A549 (cell line): ENCODE measurements around the gene NKAIN2.

ENCODE experiments used
- ESRRA ChIP-seq: fragments of 150-350 bp; IDR thresholded peaks from 2 replicates; pipeline ENCODE4 v1.6.1; 2014; ENCODE audit warnings: mild to moderate bottlenecking, low read length, borderline replicate concordance
- FOSL2 ChIP-seq, 2 experiments: fragments of 450-650 bp in 1 of 2; fragments of >200 bp in 1 of 2; sonication (Bioruptor Twin) in 1 of 2; formaldehyde crosslinking; IDR thresholded peaks; 2 replicates each; pipeline versions ENCODE4 v1.5.0 to v1.6.1; 2016 to 2020; ENCODE audit warnings: mild to moderate bottlenecking in 1 of 2, moderate library complexity in 1 of 2
- HDAC2 ChIP-seq: fragments of 200-600 bp; sonication (generic); IDR thresholded peaks from 2 replicates; pipeline ENCODE4 v1.6.1; 2016
- KDM5A ChIP-seq: fragments of 200-600 bp; sonication (generic); IDR thresholded peaks from 2 replicates; pipeline ENCODE4 v1.6.1; 2016; ENCODE audit warnings: antibody characterized with exemption, mild to moderate bottlenecking
- MAFK ChIP-seq: fragments of 450-650 bp; IDR thresholded peaks from 2 replicates; pipeline ENCODE4 v1.6.1; 2014; ENCODE audit not compliant: partially characterized antibody
- NFE2L2 ChIP-seq: fragments of 150-350 bp; conservative IDR thresholded peaks from 2 replicates; pipeline ENCODE4 v1.6.1; 2014; ENCODE audit warnings: low read length
- NR3C1 ChIP-seq: fragments of >200 bp; sonication (Bioruptor Twin); formaldehyde crosslinking; IDR thresholded peaks from 3 replicates; pipeline ENCODE4 v1.6.1; 2017
- POLR2A ChIP-seq: IDR thresholded peaks from 2 replicates; pipeline ENCODE4 v1.6.1; 2012; ENCODE audit warnings: mild to moderate bottlenecking, low read length
- RAD21 ChIP-seq, 2 experiments: fragments of >200 bp in 1 of 2; sonication (Bioruptor Twin) in 1 of 2; formaldehyde crosslinking in 1 of 2; IDR thresholded peaks in 1 of 2; conservative IDR thresholded peaks in 1 of 2; 2 replicates in 1 of 2; 3 replicates in 1 of 2; pipeline ENCODE4 v1.6.1; 2012 to 2018; ENCODE audit warnings: inconsistent platforms in 1 of 2
- RCOR1 ChIP-seq: fragments of 150-350 bp; IDR thresholded peaks from 2 replicates; pipeline ENCODE4 v1.6.1; 2014; ENCODE audit warnings: antibody characterized with exemption, low read length, low read depth
- ZSCAN20 ChIP-seq: fragments of 250-450 bp; sonication (Bioruptor Pico); IDR thresholded peaks from 2 replicates; pipeline ENCODE4 v1.8.0; 2022; ENCODE audit warnings: mild to moderate bottlenecking, moderate library complexity
- TF ChIP-seq, protein P1 (sequence below): fragments of >200 bp; sonication (Bioruptor Twin); formaldehyde crosslinking; IDR thresholded peaks from 3 replicates; pipeline ENCODE4 v1.5.1; 2016
- TF ChIP-seq, protein P2 (sequence below): fragments of 200-600 bp; sonication (generic); IDR thresholded peaks from 2 replicates; pipeline ENCODE4 v1.6.1; 2016; ENCODE audit warnings: antibody characterized with exemption, mild to moderate bottlenecking, moderate library complexity

GRCh38 chr6:124780623-124781022, 977.0 kb downstream of the NKAIN2 start:
- TF ChIP-seq NR3C1 (no peak), POLR2A (no peak), RAD21 (conservative IDR thresholded peaks at IDR 0.05 in 1 of 2, IDR thresholded peaks at IDR 0.05 in 1 of 2) (no peak), HDAC2 (no peak), ESRRA (no peak), MAFK (no peak), RCOR1 (no peak), FOSL2 (IDR thresholded peaks at IDR 0.05) (no peak), FOSL2 (CRISPR knock-in tag; IDR thresholded peaks at IDR 0.05) (no peak), NFE2L2 (no peak), KDM5A (no peak), ZSCAN20 (CRISPR knock-in tag) (no peak)
- TF ChIP-seq, protein P1, sequence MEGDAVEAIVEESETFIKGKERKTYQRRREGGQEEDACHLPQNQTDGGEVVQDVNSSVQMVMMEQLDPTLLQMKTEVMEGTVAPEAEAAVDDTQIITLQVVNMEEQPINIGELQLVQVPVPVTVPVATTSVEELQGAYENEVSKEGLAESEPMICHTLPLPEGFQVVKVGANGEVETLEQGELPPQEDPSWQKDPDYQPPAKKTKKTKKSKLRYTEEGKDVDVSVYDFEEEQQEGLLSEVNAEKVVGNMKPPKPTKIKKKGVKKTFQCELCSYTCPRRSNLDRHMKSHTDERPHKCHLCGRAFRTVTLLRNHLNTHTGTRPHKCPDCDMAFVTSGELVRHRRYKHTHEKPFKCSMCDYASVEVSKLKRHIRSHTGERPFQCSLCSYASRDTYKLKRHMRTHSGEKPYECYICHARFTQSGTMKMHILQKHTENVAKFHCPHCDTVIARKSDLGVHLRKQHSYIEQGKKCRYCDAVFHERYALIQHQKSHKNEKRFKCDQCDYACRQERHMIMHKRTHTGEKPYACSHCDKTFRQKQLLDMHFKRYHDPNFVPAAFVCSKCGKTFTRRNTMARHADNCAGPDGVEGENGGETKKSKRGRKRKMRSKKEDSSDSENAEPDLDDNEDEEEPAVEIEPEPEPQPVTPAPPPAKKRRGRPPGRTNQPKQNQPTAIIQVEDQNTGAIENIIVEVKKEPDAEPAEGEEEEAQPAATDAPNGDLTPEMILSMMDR = no peak
- TF ChIP-seq, protein P2, sequence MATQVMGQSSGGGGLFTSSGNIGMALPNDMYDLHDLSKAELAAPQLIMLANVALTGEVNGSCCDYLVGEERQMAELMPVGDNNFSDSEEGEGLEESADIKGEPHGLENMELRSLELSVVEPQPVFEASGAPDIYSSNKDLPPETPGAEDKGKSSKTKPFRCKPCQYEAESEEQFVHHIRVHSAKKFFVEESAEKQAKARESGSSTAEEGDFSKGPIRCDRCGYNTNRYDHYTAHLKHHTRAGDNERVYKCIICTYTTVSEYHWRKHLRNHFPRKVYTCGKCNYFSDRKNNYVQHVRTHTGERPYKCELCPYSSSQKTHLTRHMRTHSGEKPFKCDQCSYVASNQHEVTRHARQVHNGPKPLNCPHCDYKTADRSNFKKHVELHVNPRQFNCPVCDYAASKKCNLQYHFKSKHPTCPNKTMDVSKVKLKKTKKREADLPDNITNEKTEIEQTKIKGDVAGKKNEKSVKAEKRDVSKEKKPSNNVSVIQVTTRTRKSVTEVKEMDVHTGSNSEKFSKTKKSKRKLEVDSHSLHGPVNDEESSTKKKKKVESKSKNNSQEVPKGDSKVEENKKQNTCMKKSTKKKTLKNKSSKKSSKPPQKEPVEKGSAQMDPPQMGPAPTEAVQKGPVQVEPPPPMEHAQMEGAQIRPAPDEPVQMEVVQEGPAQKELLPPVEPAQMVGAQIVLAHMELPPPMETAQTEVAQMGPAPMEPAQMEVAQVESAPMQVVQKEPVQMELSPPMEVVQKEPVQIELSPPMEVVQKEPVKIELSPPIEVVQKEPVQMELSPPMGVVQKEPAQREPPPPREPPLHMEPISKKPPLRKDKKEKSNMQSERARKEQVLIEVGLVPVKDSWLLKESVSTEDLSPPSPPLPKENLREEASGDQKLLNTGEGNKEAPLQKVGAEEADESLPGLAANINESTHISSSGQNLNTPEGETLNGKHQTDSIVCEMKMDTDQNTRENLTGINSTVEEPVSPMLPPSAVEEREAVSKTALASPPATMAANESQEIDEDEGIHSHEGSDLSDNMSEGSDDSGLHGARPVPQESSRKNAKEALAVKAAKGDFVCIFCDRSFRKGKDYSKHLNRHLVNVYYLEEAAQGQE = no peak
